Left hindlimb (tissue), 1 donor: Measurements from ENCODE around the gene FERMT1.
A peak's percentile ranks its signal among the peaks of the same experiment; 100 is the strongest.
"Not testable (repeated sequence)": the region's sequence is repeated elsewhere in the genome, so short reads cannot be mapped to it uniquely, and the experiment has no call there.

Experiments used
- DNase-seq: peaks from one replicate; pipeline ENCODE4 v3.0.0-alpha.2; 2018

FERMT1 gene

DNA sequence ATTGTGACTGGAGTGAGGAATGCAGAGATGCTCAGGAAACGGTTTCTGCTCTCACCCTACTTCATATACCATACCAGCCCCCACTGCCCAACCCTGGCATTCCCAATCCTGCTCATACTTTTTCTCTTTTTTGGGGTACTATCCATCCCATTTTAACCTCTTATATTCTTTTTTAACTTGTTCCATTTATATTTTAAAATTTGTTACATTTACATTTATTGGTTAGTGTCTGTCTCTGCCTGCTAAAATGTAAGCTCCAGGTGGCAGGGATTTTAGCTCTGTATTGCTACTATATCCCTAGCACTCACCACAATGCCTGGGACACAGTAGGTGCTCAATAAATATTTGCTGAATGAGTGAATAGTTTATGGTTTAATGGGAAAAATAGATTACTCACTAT is 8.1 kb downstream of the FERMT1 start:
- no peak for DNase-seq

GRCh38 chr20:6113951-6114350 is 8.9 kb downstream of the FERMT1 start:
- DNase-seq, result no peak

DNA sequence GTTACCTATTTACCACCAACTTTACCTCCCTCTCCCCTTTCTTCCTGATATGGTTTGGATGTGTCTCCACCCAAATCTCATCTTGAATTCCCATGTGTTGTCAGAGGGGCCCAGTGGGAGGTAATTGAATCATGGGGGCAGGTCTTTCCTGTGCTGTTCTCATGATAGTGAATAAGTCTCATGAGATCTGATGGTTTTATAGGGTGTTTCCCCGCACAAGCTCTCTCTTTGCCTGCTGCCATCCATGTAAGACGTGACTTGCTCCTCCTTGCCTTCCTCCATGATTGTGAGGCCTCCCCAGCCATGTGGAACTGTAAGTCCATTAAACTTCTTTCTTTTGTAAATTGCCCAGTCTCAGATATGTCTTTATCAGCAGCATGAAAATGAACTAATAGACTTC is 9.9 kb downstream of the FERMT1 start:
- DNase-seq, result not testable (repeated sequence)

GRCh38 chr20:6108330-6108729 is 14.5 kb downstream of the FERMT1 start:
- DNase-seq, result no peak

DNA sequence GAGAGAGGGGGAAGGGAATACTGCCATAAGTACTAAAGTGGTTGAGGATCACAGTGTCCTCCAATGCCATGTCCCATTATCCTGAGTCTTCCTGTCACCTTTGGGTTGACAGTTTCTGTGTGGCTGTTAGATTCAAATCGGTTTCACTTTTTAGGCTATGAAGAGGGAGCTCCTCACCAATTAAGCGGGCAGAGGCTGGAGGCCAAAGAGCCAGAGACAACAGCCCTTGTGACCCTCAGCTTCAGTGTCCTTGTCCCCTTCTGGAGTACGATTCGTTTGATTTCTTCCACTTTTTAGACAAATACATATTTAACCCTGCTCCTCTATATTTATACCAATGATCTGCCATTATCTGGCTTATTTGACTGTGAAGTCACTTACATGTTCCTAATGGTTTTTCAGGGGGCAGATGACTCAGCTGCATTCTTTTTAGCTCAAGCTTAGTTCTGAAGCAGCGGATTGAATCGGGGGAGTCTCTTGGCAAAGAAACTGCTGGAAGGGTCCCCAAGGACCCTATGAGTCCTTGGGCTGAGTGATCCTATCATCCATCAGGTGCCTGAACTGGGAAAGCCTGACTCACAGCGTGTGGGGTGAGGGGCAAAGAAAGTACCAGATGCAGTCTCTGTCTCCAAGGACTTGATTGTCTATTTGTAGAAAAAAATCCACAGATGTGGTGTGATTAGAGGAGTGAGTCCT is 18.2 kb downstream of the FERMT1 start:
- DNase-seq, result no peak

- DNase-seq, result no peak
Measured at GRCh38 chr20:6103301-6103700, 19.5 kb downstream of the FERMT1 start.

GRCh38 chr20:6101346-6101745 is 21.5 kb downstream of the FERMT1 start:
- no peak for DNase-seq

DNA sequence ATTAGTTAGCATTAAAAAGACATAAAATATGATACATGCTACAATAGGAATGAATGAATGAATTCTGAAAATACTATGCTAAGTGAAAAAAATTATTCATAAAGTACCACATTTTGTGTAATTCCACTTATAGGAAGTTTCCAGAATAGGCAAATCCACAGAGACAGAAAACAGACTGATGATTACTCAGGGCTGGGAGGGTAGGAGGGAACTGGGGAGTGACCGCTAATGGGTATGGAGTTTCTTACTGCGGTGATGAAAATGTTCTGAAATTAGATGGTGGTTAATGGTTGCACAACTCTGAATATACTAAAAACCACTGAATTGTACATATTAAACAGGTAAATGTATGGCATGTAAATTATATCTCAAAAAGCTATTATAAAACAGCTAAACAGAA is 22.6 kb downstream of the FERMT1 start:
- no peak for DNase-seq

DNA sequence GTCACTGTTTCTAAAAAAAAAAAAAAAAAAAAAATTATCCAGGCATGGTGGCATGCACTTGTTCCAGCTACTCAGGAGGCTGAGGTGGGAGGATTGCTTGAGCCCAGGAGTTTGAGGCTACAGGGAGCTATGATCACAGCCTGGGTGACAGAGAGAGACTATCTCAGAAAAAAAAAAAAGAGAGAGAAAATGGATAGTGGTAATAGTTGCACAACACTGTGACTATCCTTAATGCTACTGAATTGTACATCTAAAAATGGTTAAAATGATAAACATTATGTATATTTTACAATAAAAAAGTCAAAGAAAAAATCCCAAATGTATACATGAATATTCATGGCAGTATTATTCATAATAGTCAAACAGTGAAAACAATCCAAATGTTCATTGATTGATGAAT is 23.0 kb downstream of the FERMT1 start:
- no peak for DNase-seq

DNA sequence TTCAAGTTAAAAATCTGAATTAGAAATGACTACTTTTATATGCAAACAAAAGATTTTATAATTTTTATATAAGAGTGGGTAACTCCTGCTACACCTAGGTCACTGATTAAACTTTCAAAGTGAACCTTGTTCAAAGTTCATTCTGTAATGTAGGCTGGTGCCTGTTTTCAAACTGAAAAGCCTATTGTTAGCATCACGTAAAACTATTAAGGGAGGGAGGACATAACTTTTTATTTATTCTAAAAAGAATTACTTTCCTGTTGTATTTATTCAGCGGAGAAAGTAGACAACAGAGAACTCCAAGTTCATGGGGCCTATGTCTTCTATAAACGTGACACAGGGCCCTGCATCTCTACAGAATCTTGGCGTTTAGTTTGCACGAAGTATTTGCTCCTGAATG is 27.4 kb downstream of the FERMT1 start:
- DNase-seq, result no peak

DNA sequence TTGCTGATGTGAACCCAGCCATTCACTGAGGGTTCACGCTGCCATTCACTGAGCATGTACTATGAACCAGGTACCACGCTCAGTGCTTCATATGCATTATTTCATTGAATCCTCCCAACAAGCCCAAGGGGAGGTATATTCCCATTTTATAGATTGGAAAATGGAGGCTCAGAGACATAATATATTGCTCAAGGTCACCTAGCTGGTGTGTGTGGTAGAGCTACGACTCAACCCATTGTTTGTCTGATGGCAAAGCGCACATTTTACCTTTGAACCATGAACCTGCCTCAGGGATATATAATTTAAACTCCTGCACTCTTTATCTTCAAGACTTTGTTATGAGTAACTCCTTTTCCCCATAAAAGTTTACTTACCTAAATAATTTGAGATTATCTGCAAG is 28.3 kb downstream of the FERMT1 start:
- DNase-seq, result no peak

- DNase-seq, result no peak
Measured at GRCh38 chr20:6094063-6094462, 28.8 kb downstream of the FERMT1 start.

DNA sequence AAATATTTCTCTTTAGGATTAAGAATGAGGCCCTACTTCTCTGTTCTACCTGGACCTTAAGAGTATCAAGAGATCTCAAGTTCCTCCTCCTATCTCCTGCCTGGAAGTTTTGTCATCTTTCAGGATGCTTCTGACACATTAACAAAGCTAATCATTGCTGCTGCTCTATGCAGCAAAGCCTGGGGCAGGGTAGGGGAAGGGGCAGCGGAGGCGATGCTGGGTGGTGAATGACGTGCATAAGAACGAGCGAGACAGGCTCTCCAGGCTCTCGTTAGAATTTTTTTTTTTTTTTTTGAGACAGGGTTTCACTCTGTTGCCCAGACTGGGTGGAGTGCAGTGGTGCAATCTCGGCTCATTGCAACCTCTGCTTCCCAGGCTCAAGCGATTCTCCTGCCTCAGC is 31.2 kb downstream of the FERMT1 start:
- DNase-seq, result no peak

GRCh38 chr20:6086868-6087267 is 36.0 kb downstream of the FERMT1 start:
- DNase-seq, result no peak

DNA sequence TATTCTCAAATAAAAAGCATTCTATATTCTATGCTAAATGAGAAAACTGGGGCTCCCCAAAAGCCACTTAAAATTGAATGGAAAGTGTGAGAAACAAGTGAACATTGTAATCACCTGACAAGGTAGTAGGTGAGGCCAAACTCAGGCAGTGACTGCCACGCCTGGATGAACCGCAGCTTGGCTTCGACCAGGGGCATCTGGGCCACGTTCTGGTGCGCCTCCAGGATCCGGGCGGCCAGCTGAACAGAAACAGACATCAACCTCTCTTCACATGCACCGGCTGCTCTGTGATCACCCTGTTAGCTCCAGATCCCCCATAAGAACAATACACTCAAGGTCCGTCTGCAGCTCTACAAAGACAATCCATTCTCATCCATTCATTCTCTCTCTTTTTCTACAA is 38.9 kb downstream of the FERMT1 start:
- no peak for DNase-seq

- no peak for DNase-seq
Measured at GRCh38 chr20:6081236-6081635, 41.6 kb downstream of the FERMT1 start.

DNA sequence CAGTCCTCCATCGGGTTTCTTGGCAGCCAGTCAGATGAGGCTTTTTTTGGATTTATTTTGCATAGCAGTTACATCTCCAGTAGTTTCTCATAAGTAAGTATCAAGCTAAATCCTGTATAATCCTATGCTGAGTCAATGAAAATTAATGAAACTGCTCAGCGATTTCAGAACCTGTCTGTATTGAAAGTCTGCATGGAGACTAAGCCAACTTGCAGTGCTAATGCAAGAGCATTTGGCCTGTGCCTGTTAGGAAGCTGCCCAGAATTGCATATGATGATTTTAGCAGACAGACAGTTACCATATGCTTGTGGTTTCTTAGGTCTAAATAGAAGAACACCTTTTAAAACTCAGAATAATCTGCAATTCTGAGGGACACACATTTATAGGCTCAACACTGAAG is 43.8 kb downstream of the FERMT1 start:
- peak; percentile 49 for DNase-seq

GRCh38 chr20:6075428-6076219 is 47.2 kb downstream of the FERMT1 start:
- peak; percentile 83 for DNase-seq

GRCh38 chr20:6074784-6075183 is 48.0 kb downstream of the FERMT1 start:
- no peak for DNase-seq

DNA sequence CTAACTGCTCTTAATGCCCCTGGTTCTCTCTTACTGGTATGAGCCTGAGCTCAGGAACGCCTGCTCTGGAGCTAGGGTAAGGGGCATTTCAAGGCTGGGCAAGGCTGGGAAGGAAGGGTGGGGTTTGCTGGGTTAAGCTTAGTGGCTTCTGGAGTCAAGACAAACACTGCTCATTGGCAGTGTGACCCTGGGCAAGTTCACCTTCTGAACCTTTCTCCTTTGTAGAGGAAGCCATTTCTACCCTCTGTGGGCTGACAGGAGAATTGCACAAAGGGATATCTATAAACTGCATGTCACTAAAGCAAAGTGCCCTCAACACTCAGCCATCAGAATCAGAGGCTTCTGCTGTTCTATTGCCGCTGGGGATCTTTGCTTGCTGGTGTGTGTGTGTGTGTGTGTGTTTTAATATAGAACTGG is 48.7 kb downstream of the FERMT1 start:
- DNase-seq, result no peak

DNA sequence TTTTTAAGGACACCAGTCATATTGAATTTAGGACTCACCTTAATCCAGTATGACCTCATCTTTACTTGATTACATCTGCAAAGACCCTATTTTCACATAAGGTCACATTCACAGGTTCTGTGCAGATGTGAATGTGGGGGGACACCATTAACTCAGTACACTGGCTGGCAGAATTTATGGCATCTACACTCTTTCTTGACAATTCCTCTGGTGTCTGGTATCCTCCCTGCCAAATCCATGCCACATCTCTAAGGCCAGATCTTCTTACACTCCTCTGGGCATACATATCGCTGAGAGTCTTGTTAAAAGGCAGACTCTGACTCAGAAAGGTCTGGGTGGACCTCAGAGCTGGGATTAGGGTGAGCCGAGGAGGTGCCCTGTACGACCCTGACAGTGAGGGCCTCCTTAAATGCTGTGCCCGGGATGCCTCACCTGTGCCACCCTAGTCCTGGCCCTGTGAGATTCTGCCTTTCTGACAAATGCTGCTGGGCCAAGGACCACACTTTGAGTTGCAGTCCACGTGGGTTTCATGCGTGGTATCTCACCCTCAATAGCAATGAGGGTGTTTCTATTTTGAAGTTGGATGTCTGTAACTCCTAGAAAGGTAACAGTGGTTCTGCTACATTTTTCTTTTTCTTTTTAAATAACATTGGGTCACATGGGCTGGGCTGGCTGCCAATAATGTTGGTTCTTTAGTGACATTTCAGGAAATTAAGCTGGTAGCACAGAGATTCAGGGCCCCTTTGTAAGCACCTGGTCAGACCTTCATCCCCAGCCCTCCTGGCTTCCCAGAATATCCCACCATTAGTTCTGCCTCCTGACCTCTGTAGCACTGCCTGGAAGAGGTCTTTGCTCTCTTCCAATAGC is 51.8 kb downstream of the FERMT1 start:
- no peak for DNase-seq

GRCh38 chr20:6069669-6070068 is 53.2 kb downstream of the FERMT1 start:
- no peak for DNase-seq

DNA sequence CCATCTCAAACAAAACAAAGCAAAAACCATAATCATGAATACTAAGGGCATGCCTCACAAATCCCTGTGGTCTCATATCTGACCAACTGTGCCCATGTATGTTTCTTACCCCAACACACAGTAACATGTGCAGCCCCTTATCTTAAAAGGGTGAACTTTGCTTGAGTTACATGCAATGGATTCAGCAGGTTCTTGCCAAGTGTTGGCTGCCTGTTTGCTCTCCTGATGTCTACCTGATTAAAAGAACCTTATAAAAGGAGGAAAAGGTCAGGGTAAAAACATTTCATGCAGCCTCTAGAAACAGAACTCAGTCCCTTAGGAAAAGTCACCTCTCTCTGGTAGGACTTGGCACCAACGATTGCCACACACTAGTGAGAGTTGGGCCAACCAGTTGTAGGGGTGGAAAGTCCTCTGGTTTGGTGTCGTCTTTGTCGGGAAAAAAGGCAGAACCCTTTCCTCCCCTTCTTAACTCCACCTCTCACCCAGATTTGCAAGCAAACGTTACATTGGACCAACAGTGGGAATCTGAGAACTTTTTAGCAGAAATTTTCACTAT is 55.0 kb downstream of the FERMT1 start:
- DNase-seq, result no peak
